K562 (cell line): ENCODE data around the gene DTX4.
"Not testable (repeated sequence)": the region's sequence is repeated elsewhere in the genome, so short reads cannot be mapped to it uniquely, and the experiment has no call there.

Experiments
- BRD4 ChIP-seq: fragments of 200-600 bp; sonication (generic); IDR thresholded peaks from 2 replicates; pipeline ENCODE4 v1.6.1; 2017; ENCODE audit warnings: inconsistent platforms
- CREM ChIP-seq: IDR thresholded peaks from 2 replicates; pipeline ENCODE4 v1.6.1; 2014; ENCODE audit warnings: antibody characterized with exemption, low read depth
- CTCF ChIP-seq, 3 experiments: IDR thresholded peaks in 2 of 3; conservative IDR thresholded peaks in 1 of 3; 2 replicates each; pipeline ENCODE4 v1.5.1; 2011 to 2012; ENCODE audit warnings: low read length in 3 of 3, mild to moderate bottlenecking in 3 of 3, control low read depth in 2 of 3, improper control_type of control experiment in 1 of 3, inconsistent platforms in 1 of 3, low read depth in 1 of 3, mixed read lengths in 1 of 3, moderate library complexity in 1 of 3; ENCODE audit not compliant: insufficient read depth in 2 of 3
- EP300 ChIP-seq: IDR thresholded peaks from 2 replicates; pipeline ENCODE4 v1.6.1; 2012; ENCODE audit warnings: low read length, improper control_type of control experiment
- HBP1 ChIP-seq: fragments of 450-650 bp; formaldehyde crosslinking; IDR thresholded peaks from 2 replicates; pipeline ENCODE4 v1.4.0; 2022; ENCODE audit warnings: missing genetic modification characterization
- LEF1 ChIP-seq: fragments of 450-650 bp; IDR thresholded peaks from 2 replicates; pipeline ENCODE4 v1.6.1; 2016; ENCODE audit warnings: mild to moderate bottlenecking
- MAZ ChIP-seq, 2 experiments: fragments of 450-650 bp in 1 of 2; sonication (generic) in 1 of 2; formaldehyde crosslinking; IDR thresholded peaks in 1 of 2; conservative IDR thresholded peaks in 1 of 2; 2 replicates each; pipeline versions ENCODE4 v1.4.0 to v1.5.0; 2020; ENCODE audit warnings: mild to moderate bottlenecking in 1 of 2, missing genetic modification reagents in 1 of 2
- PURB ChIP-seq: sonication (generic); formaldehyde crosslinking; IDR thresholded peaks from 2 replicates; pipeline ENCODE4 v1.9.0; 2021; ENCODE audit warnings: low read depth, mild to moderate bottlenecking, missing genetic modification reagents
- RERE ChIP-seq: sonication (generic); formaldehyde crosslinking; IDR thresholded peaks from 2 replicates; pipeline ENCODE4 v1.8.0; 2023; ENCODE audit warnings: missing genetic modification reagents, mild to moderate bottlenecking, borderline replicate concordance
- SP2 ChIP-seq: IDR thresholded peaks from 2 replicates; pipeline ENCODE4 v1.6.1; 2011; ENCODE audit warnings: mild to moderate bottlenecking, low read depth, low read length, moderate library complexity; ENCODE audit not compliant: poor library complexity, severe bottlenecking; ENCODE audit errors: extremely low read depth
- ZBTB8A ChIP-seq: fragments of 450-650 bp; IDR thresholded peaks from 2 replicates; pipeline ENCODE4 v1.6.1; 2018; ENCODE audit warnings: mild to moderate bottlenecking, moderate library complexity; ENCODE audit not compliant: partially characterized antibody

DNA sequence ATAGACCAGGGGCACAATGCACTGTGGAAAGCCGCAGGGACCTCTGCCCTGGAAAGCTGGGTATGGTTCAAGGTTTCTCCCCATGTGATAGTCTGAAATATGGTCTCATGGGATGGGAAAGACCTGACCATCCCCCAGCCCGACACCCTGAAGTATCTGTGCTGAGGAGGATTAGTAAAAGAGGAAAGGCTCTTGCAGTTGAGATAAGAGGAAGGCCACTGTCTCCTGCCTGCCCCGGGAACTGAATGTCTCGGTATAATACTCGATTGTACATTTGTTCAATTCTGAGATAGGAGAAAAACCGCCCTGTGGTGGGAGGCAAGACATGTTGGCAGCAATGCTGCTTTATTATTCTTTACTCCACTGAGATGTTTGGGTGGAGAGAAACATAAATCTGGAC is 35.4 kb upstream of the DTX4 start:
- TF ChIP-seq LEF1; CTCF (IDR thresholded peaks at IDR 0.05 in 2 of 3, conservative IDR thresholded peaks at IDR 0.05 in 1 of 3; ENCODE audit: insufficient read depth in 2 of 3, low read depth in 1 of 3, low read length in 3 of 3); ZBTB8A; RERE (CRISPR knock-in tag); SP2; MAZ (CRISPR knock-in tag; conservative IDR thresholded peaks at IDR 0.05 in 1 of 2, IDR thresholded peaks at IDR 0.05 in 1 of 2); PURB (CRISPR knock-in tag); HBP1 (CRISPR knock-in tag); CREM; BRD4; EP300: not testable (repeated sequence)
